C4-2B (cell line): ENCODE measurements around the gene VWF.
A peak's percentile ranks its signal among the peaks of the same experiment; 100 is the strongest.

Experiments
- H3K27ac ChIP-seq: fragments of 450-650 bp; 2 replicates; pipeline ENCODE4 v1.5.1; 2017
- ZFX ChIP-seq: fragments of 450-650 bp; IDR thresholded peaks from 2 replicates; pipeline ENCODE4 v1.6.1; 2017
- TF ChIP-seq, protein P1 (sequence below): fragments of 450-650 bp; conservative IDR thresholded peaks from 2 replicates; pipeline ENCODE4 v1.5.1; 2017; ENCODE audit warnings: mild to moderate bottlenecking

Gene VWF

GRCh38 chr12:5915511-5915910 lies 209.0 kb downstream of the VWF start:
- TF ChIP-seq ZFX, result no peak
- TF ChIP-seq, protein P1, sequence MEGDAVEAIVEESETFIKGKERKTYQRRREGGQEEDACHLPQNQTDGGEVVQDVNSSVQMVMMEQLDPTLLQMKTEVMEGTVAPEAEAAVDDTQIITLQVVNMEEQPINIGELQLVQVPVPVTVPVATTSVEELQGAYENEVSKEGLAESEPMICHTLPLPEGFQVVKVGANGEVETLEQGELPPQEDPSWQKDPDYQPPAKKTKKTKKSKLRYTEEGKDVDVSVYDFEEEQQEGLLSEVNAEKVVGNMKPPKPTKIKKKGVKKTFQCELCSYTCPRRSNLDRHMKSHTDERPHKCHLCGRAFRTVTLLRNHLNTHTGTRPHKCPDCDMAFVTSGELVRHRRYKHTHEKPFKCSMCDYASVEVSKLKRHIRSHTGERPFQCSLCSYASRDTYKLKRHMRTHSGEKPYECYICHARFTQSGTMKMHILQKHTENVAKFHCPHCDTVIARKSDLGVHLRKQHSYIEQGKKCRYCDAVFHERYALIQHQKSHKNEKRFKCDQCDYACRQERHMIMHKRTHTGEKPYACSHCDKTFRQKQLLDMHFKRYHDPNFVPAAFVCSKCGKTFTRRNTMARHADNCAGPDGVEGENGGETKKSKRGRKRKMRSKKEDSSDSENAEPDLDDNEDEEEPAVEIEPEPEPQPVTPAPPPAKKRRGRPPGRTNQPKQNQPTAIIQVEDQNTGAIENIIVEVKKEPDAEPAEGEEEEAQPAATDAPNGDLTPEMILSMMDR, result no peak
- no peak overlapping the region for H3K27ac ChIP-seq

DNA sequence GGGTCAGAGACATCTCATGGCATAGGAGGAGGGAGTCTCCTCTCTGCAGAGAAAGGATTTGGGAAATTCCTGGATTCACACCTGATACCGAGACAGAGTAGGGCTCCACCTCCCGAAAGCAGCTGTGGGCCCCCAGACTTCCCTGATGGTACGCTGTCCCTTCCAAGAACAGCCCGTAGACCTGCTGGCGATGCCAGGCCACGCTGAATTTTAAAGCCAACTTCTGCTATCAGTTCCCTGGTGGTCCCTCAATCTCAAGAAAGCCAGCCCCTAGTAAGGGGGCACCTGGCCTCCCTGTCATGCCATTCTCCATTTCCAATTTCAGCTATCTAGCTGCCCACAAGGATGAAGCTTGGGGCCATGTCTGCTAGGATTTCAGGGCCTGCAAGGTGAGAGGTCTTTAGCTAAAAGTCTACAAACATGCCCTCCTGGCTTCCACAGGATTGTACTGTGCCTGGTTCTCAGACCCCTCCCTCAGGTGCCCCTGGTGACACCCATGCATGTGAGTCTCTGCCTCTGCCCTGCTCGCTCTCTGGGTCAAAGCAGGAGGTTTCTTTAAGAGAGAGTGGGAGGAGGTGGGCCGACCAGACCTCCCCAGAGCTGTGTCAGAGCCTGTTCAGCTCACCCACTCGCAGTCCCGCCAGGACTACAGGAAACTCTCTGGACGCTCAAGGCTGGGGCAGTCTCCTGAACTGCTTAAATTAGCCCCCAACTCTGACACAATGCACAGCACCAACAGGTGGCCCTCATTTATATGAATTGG lies 209.9 kb downstream of the VWF start:
- H3K27ac ChIP-seq, result no peak overlapping the region
- no peak for TF ChIP-seq ZFX
- TF ChIP-seq, protein P1, result no peak

- no peak for TF ChIP-seq ZFX
- TF ChIP-seq, protein P1, result no peak
- no peak overlapping the region for H3K27ac ChIP-seq
These were observed 211.1 kb downstream of the VWF start for GRCh38 chr12:5913387-5913786.

DNA sequence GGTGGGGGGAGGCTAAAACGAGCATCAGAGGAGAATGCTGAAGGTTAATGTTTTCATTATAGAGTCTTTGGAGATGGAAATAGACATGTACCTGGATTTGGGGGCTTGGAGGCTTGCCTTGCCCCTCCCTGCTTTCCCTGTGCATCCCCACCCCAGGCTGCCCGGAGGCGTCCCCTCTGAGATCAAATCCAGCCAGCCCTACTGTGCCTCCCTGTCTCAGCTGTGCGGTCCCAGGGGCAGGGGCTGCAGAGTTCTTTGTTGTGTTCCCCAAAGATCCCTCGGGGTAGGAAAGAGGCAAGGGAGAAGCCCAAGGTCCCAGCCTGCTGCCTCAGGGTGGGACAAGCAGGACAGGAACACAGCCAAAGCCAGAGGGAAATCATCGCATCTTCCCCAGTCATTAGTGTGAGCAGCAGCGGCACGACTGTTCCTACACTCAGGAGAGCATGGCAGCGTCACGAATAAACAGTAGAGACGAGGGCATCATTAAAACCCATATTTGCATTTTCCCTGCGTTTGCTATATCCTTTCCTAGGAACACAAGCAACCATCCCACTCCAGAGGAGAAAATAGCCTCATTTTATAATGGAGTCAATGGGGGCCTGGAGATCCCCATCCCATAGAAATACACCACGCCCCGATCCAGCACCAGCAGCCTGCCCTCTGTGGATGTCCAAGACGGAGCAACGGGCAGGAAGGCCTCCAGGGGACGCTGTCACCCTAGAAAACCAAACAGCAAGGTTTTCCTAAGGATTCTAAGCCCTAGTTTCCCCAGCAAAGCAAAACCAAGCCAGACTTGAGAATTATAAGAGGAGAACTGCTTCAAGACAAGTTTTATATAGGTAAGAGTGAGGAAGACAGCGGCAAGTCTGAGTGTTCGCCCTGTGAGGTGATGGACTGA lies 211.8 kb downstream of the VWF start:
- H3K27ac ChIP-seq, result no peak overlapping the region
- TF ChIP-seq, protein P1, result peak; percentile 59
- no peak for TF ChIP-seq ZFX

DNA sequence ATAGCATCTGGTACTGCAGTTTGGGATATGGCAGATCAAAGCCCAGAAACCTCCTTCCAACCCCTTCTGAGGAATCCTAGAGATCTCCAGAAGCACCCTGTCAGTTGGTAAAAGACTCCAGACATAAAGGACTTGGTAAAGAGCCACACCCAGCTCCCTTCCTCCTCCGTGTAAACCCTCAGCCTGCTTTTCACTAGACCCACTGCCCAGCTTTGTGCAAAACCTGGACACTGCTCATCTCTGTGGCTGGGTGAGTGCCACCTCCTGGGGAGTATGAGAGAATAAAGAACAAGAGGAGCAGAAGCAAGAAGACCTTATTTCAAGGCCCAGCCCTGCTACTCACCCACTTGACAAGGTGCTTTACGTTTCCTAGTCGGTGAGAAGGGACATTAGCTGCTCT lies 212.5 kb downstream of the VWF start:
- H3K27ac ChIP-seq, result no peak overlapping the region
- TF ChIP-seq, protein P1, result no peak
- no peak for TF ChIP-seq ZFX

GRCh38 chr12:5910790-5911548 lies 213.5 kb downstream of the VWF start:
- TF ChIP-seq, protein P1, result no peak
- no peak for TF ChIP-seq ZFX
- H3K27ac ChIP-seq, result no peak overlapping the region
